Neural cell (in vitro differentiated cells): ENCODE data around the gene SLC25A26. TPM values are rescaled to one million over a fixed set of nuclear protein-coding genes. Genes with fewer than 3 reads are reported as not detected.

Source experiments
- H2AFZ ChIP-seq: fragments of 200-600, 300-800 bp; sonication (generic), shearing (Covaris generic); 2 replicates; pipeline ENCODE4 v1.6.0; 2014; ENCODE audit warnings: low read depth, mild to moderate bottlenecking, antibody characterized with exemption, low read length, moderate library complexity
- H3F3A ChIP-seq: fragments of 200-600 bp; shearing (Covaris generic); 2 replicates; pipeline ENCODE4 v1.6.1; 2016; ENCODE audit warnings: mild to moderate bottlenecking, moderate library complexity, mixed read lengths, antibody characterized with exemption, low read length; ENCODE audit not compliant: insufficient read depth, poor library complexity, severe bottlenecking
- H3K27ac ChIP-seq: fragments of 200-600, 300-800 bp; sonication (generic), shearing (Covaris generic); 2 replicates; pipeline ENCODE4 v1.5.1; 2014; ENCODE audit warnings: mild to moderate bottlenecking, low read length, moderate library complexity
- H3K27me3 ChIP-seq: fragments of 300-800, 200-600 bp; sonication (generic), shearing (Covaris generic); 2 replicates; pipeline ENCODE4 v1.6.0; 2014; ENCODE audit warnings: mild to moderate bottlenecking, low read depth, low read length, moderate library complexity; ENCODE audit not compliant: insufficient read depth
- H3K36me3 ChIP-seq: fragments of 300-800, 200-600 bp; sonication (generic), shearing (Covaris generic); 2 replicates; pipeline ENCODE4 v1.5.1; 2014; ENCODE audit warnings: mild to moderate bottlenecking, antibody characterized with exemption, low read length, moderate library complexity; ENCODE audit not compliant: insufficient read depth
- H3K4me2 ChIP-seq: fragments of 300-800, 200-600 bp; sonication (generic), shearing (Covaris generic); 2 replicates; pipeline ENCODE4 v1.6.0; 2014; ENCODE audit warnings: mild to moderate bottlenecking, low read length
- H3K4me3 ChIP-seq: fragments of 300-800, 200-600 bp; sonication (generic), shearing (Covaris generic); 2 replicates; pipeline ENCODE4 v1.5.1; 2014; ENCODE audit warnings: mild to moderate bottlenecking, low read length, moderate library complexity
- H3K79me2 ChIP-seq: fragments of 200-600 bp; shearing (Covaris generic); replicated peaks from 2 replicates; pipeline ENCODE4 v1.6.0; 2014; ENCODE audit warnings: mild to moderate bottlenecking, low read length, moderate library complexity; ENCODE audit not compliant: insufficient read depth
- H3K9ac ChIP-seq: fragments of 300-800, 200-600 bp; sonication (generic), shearing (Covaris generic); 2 replicates; pipeline ENCODE4 v1.6.1; 2016; ENCODE audit warnings: mild to moderate bottlenecking, low read length, mixed read lengths
- H3K9me2 ChIP-seq: fragments of 200-600 bp; shearing (Covaris generic); 2 replicates; pipeline ENCODE4 v1.6.1; 2016; ENCODE audit warnings: mild to moderate bottlenecking, low read length, mixed read lengths; ENCODE audit not compliant: insufficient read depth
- H3K9me3 ChIP-seq: fragments of 200-600, 300-800 bp; sonication (generic), shearing (Covaris generic); 2 replicates; pipeline ENCODE4 v1.6.1; 2016; ENCODE audit warnings: mild to moderate bottlenecking, mixed run types, low read length, moderate library complexity, mixed read lengths
- H4K20me1 ChIP-seq: fragments of 200-600 bp; shearing (Covaris generic); 2 replicates; pipeline ENCODE4 v1.6.1; 2016; ENCODE audit warnings: mild to moderate bottlenecking, mixed run types; ENCODE audit not compliant: insufficient read depth
- EP300 ChIP-seq: fragments of 450-650 bp; conservative IDR thresholded peaks from 2 replicates; pipeline ENCODE4 v1.6.1; 2014; ENCODE audit warnings: antibody characterized with exemption, mild to moderate bottlenecking, moderate library complexity; ENCODE audit not compliant: poor library complexity, severe bottlenecking
- EZH2 ChIP-seq: fragments of 200-600, 300-800 bp; shearing (Covaris generic), sonication (generic); IDR thresholded peaks from 2 replicates; pipeline ENCODE4 v1.6.1; 2014; ENCODE audit warnings: antibody characterized with exemption, low read length, borderline replicate concordance, mild to moderate bottlenecking; ENCODE audit not compliant: insufficient read depth, poor library complexity, severe bottlenecking
- MXI1 ChIP-seq: fragments of 450-650 bp; conservative IDR thresholded peaks from 2 replicates; pipeline ENCODE4 v1.6.1; 2014; ENCODE audit warnings: antibody characterized with exemption, mild to moderate bottlenecking; ENCODE audit not compliant: poor library complexity, severe bottlenecking
- POLR2AphosphoS5 ChIP-seq: IDR thresholded peaks from 2 replicates; pipeline ENCODE4 v1.6.1; 2012
- RAD21 ChIP-seq: fragments of 450-650 bp; conservative IDR thresholded peaks from 2 replicates; pipeline ENCODE4 v1.6.1; 2014; ENCODE audit warnings: antibody characterized with exemption, mild to moderate bottlenecking, moderate library complexity
- SMC3 ChIP-seq: fragments of 450-650 bp; conservative IDR thresholded peaks from 2 replicates; pipeline ENCODE4 v1.6.1; 2014; ENCODE audit warnings: antibody characterized with exemption, mild to moderate bottlenecking, moderate library complexity; ENCODE audit not compliant: poor library complexity
- TAF1 ChIP-seq: IDR thresholded peaks from 2 replicates; pipeline ENCODE4 v1.6.1; 2012; ENCODE audit warnings: low read depth
- polyA plus RNA-seq: library from polyadenylated mRNA; depleted of rRNA; stranded (reverse); fragments of >200 nt; gene quantifications from 2 replicates; pipeline ENCODE4 v1.2.3, GENCODE V29; 2014
- TF ChIP-seq, protein P1 (sequence below): IDR thresholded peaks from 2 replicates; pipeline ENCODE4 v1.6.1; 2012; ENCODE audit warnings: borderline replicate concordance
- TF ChIP-seq, protein P2 (sequence below): fragments of 450-650 bp; IDR thresholded peaks from 2 replicates; pipeline ENCODE4 v1.5.1; 2014; ENCODE audit warnings: antibody characterized with exemption, mild to moderate bottlenecking, moderate library complexity; ENCODE audit not compliant: poor library complexity, severe bottlenecking

SLC25A26 gene
- polyA plus RNA-seq, 1 donor from 2014 or later, result 21.0 TPM

DNA sequence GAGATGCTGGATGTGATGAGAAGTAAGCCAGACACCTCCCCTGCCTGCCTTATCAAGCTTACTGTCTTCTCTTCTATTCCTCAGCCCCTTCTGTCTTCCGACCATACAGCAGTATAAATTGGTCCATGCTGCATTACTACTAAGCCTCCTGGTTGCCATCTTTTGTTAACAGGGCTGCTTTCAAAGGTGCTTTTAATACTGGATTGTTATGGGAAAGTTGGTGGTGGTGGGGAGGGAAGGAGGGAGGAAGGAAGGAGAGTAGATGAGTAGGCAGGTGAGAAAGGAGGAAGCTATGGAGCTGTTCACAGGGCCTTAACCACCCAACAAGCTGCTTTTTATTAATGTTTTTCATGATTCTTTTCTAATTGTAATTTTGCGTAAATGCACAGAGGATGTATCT, 114.9 kb downstream of the SLC25A26 start:
- H3K9ac ChIP-seq, result no peak overlapping the region
- H3K79me2 ChIP-seq, result no peaks in the 10 kb centered on the region
- H3K9me3 ChIP-seq, result no peaks in the 10 kb centered on the region
- no peak overlapping the region for H2AFZ ChIP-seq
- H3K27me3 ChIP-seq, result no peaks in the 10 kb centered on the region
- TF ChIP-seq TAF1 (no peak), SMC3 (no peak), EZH2 (no peak), EP300 (no peak), MXI1 (no peak), POLR2AphosphoS5 (no peak)
- TF ChIP-seq, protein P1, sequence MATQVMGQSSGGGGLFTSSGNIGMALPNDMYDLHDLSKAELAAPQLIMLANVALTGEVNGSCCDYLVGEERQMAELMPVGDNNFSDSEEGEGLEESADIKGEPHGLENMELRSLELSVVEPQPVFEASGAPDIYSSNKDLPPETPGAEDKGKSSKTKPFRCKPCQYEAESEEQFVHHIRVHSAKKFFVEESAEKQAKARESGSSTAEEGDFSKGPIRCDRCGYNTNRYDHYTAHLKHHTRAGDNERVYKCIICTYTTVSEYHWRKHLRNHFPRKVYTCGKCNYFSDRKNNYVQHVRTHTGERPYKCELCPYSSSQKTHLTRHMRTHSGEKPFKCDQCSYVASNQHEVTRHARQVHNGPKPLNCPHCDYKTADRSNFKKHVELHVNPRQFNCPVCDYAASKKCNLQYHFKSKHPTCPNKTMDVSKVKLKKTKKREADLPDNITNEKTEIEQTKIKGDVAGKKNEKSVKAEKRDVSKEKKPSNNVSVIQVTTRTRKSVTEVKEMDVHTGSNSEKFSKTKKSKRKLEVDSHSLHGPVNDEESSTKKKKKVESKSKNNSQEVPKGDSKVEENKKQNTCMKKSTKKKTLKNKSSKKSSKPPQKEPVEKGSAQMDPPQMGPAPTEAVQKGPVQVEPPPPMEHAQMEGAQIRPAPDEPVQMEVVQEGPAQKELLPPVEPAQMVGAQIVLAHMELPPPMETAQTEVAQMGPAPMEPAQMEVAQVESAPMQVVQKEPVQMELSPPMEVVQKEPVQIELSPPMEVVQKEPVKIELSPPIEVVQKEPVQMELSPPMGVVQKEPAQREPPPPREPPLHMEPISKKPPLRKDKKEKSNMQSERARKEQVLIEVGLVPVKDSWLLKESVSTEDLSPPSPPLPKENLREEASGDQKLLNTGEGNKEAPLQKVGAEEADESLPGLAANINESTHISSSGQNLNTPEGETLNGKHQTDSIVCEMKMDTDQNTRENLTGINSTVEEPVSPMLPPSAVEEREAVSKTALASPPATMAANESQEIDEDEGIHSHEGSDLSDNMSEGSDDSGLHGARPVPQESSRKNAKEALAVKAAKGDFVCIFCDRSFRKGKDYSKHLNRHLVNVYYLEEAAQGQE, result no peak
- TF ChIP-seq, protein P2, sequence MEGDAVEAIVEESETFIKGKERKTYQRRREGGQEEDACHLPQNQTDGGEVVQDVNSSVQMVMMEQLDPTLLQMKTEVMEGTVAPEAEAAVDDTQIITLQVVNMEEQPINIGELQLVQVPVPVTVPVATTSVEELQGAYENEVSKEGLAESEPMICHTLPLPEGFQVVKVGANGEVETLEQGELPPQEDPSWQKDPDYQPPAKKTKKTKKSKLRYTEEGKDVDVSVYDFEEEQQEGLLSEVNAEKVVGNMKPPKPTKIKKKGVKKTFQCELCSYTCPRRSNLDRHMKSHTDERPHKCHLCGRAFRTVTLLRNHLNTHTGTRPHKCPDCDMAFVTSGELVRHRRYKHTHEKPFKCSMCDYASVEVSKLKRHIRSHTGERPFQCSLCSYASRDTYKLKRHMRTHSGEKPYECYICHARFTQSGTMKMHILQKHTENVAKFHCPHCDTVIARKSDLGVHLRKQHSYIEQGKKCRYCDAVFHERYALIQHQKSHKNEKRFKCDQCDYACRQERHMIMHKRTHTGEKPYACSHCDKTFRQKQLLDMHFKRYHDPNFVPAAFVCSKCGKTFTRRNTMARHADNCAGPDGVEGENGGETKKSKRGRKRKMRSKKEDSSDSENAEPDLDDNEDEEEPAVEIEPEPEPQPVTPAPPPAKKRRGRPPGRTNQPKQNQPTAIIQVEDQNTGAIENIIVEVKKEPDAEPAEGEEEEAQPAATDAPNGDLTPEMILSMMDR, result no peak
- no peak overlapping the region for H3K4me3 ChIP-seq
- H3K4me2 ChIP-seq, result no peak overlapping the region
- no peaks in the 10 kb centered on the region for H3F3A ChIP-seq
- no peaks in the 10 kb centered on the region for H3K36me3 ChIP-seq
- H4K20me1 ChIP-seq, result no peaks in the 10 kb centered on the region
- H3K9me2 ChIP-seq, result no peaks in the 10 kb centered on the region
- H3K27ac ChIP-seq, result no peak overlapping the region

DNA sequence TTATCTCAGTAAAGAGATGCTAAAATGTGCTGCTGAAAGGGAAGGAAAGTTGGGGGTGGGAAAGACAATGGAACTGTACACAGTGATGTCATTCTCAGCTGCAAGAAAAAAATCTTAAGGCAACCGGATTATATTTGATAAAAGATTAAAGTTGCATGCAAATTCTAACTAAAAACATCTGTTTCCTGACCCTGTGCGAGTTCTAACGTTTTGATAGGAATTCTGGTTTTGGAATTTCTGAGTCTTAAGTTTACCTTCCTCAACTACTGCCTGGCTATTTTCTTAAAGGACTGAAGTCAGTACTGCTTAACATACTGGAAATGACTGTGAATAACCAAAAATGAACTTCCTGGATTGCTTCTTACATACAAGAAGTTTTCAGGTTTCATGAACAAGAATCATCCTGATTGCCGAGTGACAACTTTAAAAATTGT, 115.5 kb downstream of the SLC25A26 start:
- no peaks in the 10 kb centered on the region for H3K79me2 ChIP-seq
- TF ChIP-seq EP300 (no peak), RAD21 (no peak), SMC3 (no peak), MXI1 (no peak), POLR2AphosphoS5 (no peak), TAF1 (no peak), EZH2 (no peak)
- TF ChIP-seq, protein P1, result no peak
- TF ChIP-seq, protein P2, result no peak
- H3K4me3 ChIP-seq, result no peak overlapping the region
- no peaks in the 10 kb centered on the region for H3K9me3 ChIP-seq
- H4K20me1 ChIP-seq, result no peaks in the 10 kb centered on the region
- no peak overlapping the region for H3K27ac ChIP-seq
- no peak overlapping the region for H2AFZ ChIP-seq
- H3K9ac ChIP-seq, result no peak overlapping the region
- H3K9me2 ChIP-seq, result no peaks in the 10 kb centered on the region
- H3K4me2 ChIP-seq, result no peak overlapping the region
- no peaks in the 10 kb centered on the region for H3K27me3 ChIP-seq
- no peaks in the 10 kb centered on the region for H3K36me3 ChIP-seq
- H3F3A ChIP-seq, result no peaks in the 10 kb centered on the region
